ENCODE data around the gene RAD9B. TPM values are rescaled to one million over a fixed set of nuclear protein-coding genes. Genes with fewer than 3 reads are reported as not detected.
A peak's percentile ranks its signal among the peaks of the same experiment; 100 is the strongest.

RAD9B gene
- total and polyA plus RNA-seq, 12 donors, result 0.23 to 4.9 (median 1.00) TPM; not detected in 1

- peak; percentile 94 to 97 (median 96) for ATAC-seq
- H3K27me3 ChIP-seq, result no peaks in the 10 kb centered on the region
- intact Hi-C loops (cut with DNase I), result loop anchor here in 7 of 10 donors (2.0 to 10.0 kb wide), 6 partner anchors 32 to 416 kb away; partner anchors contain the start of genes RAD9B (in 6 of the 7) and VPS29 (in 6 of the 7)
- peak; percentile 95 to 98 for DNase-seq
- H3K27ac ChIP-seq, result peak within 1 kb of the TSS; percentile 62 to 96 (median 88)
- H3K4me3 ChIP-seq, result peak within 1 kb of the TSS; percentile 56 to 90 (median 77)
- H3K4me1 ChIP-seq, result peaks cover 7 to 28% (median 24%) of the 10 kb centered on the region in 9 donors
- TF ChIP-seq CTCF (IDR thresholded peaks at IDR 0.05), result no peak
- H3K9me3 ChIP-seq, result no peaks in the 10 kb centered on the region
- peaks cover 0 to 21% (median 6%) of the 10 kb centered on the region in 9 donors for H3K36me3 ChIP-seq
- WGBS, 2 donors, result 0 to 1% methylated on average over 78 of the region's 78 CpGs
These were observed 33.7 kb upstream of the RAD9B start, which contains the start of the genes FAM216A and GPN3 for GRCh38 chr12:110468214-110469048. FAM216A (plus strand) TSS chr12:110468845; CDS start chr12:110468876, 31 bp downstream. GPN3 (minus strand) TSS chr12:110468257; CDS start chr12:110468203, 54 bp downstream.

GRCh38 chr12:110475426-110475825, 26.7 kb upstream of the RAD9B start:
- Histone ChIP-seq H3K36me3 (peaks cover 0 to 15% (median 0%) of the 10 kb centered on the region in 9 donors), H3K27ac (no peak overlapping the region), H3K27me3 (no peaks in the 10 kb centered on the region), H3K4me3 (no peak overlapping the region), H3K9me3 (no peaks in the 10 kb centered on the region), H3K4me1 (no peaks in the 10 kb centered on the region)
- TF ChIP-seq CTCF (IDR thresholded peaks at IDR 0.05), result no peak
- ATAC-seq, result no peak
- 98 to 99% methylated on average over 7 of the region's 7 CpGs for WGBS, 2 donors
- intact Hi-C loops (cut with DNase I), result no loop called here
- DNase-seq, result no peak

- H3K9me3 ChIP-seq, result no peaks in the 10 kb centered on the region
- H3K4me1 ChIP-seq, result peaks cover 0 to 40% (median 35%) of the 10 kb centered on the region in 9 donors
- H3K4me3 ChIP-seq, result no peak overlapping the region
- peaks cover 0 to 42% (median 16%) of the 10 kb centered on the region in 9 donors for H3K36me3 ChIP-seq
- H3K27me3 ChIP-seq, result no peaks in the 10 kb centered on the region
- WGBS, 2 donors, result 61 to 71% methylated on average over 4 of the region's 4 CpGs
- no peak for TF ChIP-seq CTCF (IDR thresholded peaks at IDR 0.05)
- DNase-seq (no peak), ATAC-seq (no peak)
- peak overlapping the region in 1 of 10 donors; percentile 41 for H3K27ac ChIP-seq
- intact Hi-C loops (cut with DNase I), result no loop called here
These were observed 3.0 kb upstream of the RAD9B start for GRCh38 chr12:110498984-110499706.

- Histone ChIP-seq H3K4me3 (peak overlapping the region; percentile 70 to 98 (median 85)), H3K27ac (peak overlapping the region; percentile 59 to 95 (median 91)), H3K27me3 (no peaks in the 10 kb centered on the region), H3K36me3 (peaks cover 0 to 19% (median 0%) of the 10 kb centered on the region in 9 donors), H3K4me1 (peaks cover 0 to 40% (median 35%) of the 10 kb centered on the region in 9 donors), H3K9me3 (no peaks in the 10 kb centered on the region)
- TF ChIP-seq CTCF (IDR thresholded peaks at IDR 0.05), result no peak
- DNase-seq (no peak), ATAC-seq (peak; percentile 4 to 45 (median 32))
- WGBS, 2 donors, result 0% methylated on average over 17 of the region's 17 CpGs
- intact Hi-C loops (cut with DNase I), result loop anchor here in 7 of 10 donors (2.0 to 10.0 kb wide), 5 partner anchors 33 to 386 kb away; partner anchors contain the start of genes FAM216A (in 6 of the 7) and GPN3 (in 6 of the 7)
These were observed 756 bp upstream of the RAD9B start for GRCh38 chr12:110501399-110501751.
